ENCODE results near the gene NFATC2.

GRCh38 chr20:51492167-51493092 lies 50.1 kb downstream of the NFATC2 start:
- TF ChIP-seq, protein P1, sequence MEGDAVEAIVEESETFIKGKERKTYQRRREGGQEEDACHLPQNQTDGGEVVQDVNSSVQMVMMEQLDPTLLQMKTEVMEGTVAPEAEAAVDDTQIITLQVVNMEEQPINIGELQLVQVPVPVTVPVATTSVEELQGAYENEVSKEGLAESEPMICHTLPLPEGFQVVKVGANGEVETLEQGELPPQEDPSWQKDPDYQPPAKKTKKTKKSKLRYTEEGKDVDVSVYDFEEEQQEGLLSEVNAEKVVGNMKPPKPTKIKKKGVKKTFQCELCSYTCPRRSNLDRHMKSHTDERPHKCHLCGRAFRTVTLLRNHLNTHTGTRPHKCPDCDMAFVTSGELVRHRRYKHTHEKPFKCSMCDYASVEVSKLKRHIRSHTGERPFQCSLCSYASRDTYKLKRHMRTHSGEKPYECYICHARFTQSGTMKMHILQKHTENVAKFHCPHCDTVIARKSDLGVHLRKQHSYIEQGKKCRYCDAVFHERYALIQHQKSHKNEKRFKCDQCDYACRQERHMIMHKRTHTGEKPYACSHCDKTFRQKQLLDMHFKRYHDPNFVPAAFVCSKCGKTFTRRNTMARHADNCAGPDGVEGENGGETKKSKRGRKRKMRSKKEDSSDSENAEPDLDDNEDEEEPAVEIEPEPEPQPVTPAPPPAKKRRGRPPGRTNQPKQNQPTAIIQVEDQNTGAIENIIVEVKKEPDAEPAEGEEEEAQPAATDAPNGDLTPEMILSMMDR (IDR thresholded peaks at IDR 0.05) = no peak
- TF ChIP-seq POLR2A (IDR thresholded peaks at IDR 0.05) (no peak), EP300 (IDR thresholded peaks at IDR 0.05) (no peak)
